Erythroblast (primary cell): ENCODE data around the gene CREB5.

Source experiments
- GATA1 ChIP-seq: IDR thresholded peaks from 2 replicates; pipeline ENCODE4 v1.6.1; 2011; ENCODE audit warnings: low read depth, mild to moderate bottlenecking, control low read depth, low read length, moderate library complexity
- POLR2A ChIP-seq: IDR thresholded peaks from 2 replicates; pipeline ENCODE4 v1.6.1; 2011; ENCODE audit warnings: mild to moderate bottlenecking, low read length

GRCh38 chr7:28802450-28802849 lies 390.1 kb downstream of the CREB5 start:
- TF ChIP-seq POLR2A (no peak), GATA1 (no peak)
